HepG2 (cell line): ENCODE measurements around the gene CD19. TPM values are rescaled to one million over a fixed set of nuclear protein-coding genes. Genes with fewer than 3 reads are reported as not detected.
A peak's percentile ranks its signal among the peaks of the same experiment; 100 is the strongest.

Source experiments
- ATRX ChIP-seq: sonication (generic); formaldehyde crosslinking; IDR thresholded peaks from 2 replicates; pipeline ENCODE4 v1.4.0; 2020; ENCODE audit warnings: missing genetic modification reagents, borderline replicate concordance
- DDIT3 ChIP-seq: sonication (generic); formaldehyde crosslinking; IDR thresholded peaks from 2 replicates; pipeline ENCODE4 v1.4.0; 2020; ENCODE audit warnings: mild to moderate bottlenecking, missing genetic modification reagents
- DNMT1 ChIP-seq: sonication (generic); formaldehyde crosslinking; IDR thresholded peaks from 2 replicates; pipeline ENCODE4 v1.5.1; 2020; ENCODE audit warnings: mild to moderate bottlenecking, missing genetic modification reagents
- E2F5 ChIP-seq: sonication (generic); formaldehyde crosslinking; conservative IDR thresholded peaks from 2 replicates; pipeline ENCODE4 v1.4.0; 2020; ENCODE audit warnings: missing genetic modification reagents
- FOSL1 ChIP-seq: sonication (generic); formaldehyde crosslinking; IDR thresholded peaks from 2 replicates; pipeline ENCODE4 v1.9.0; 2021; ENCODE audit warnings: missing genetic modification reagents, borderline replicate concordance
- KLF13 ChIP-seq: sonication (generic); formaldehyde crosslinking; IDR thresholded peaks from 2 replicates; pipeline ENCODE4 v1.4.0; 2020; ENCODE audit warnings: mild to moderate bottlenecking, missing genetic modification reagents
- MED13 ChIP-seq: sonication (generic); formaldehyde crosslinking; IDR thresholded peaks from 2 replicates; pipeline ENCODE4 v1.5.0; 2020; ENCODE audit warnings: missing genetic modification reagents
- NFRKB ChIP-seq: fragments of 450-650 bp; IDR thresholded peaks from 2 replicates; pipeline ENCODE4 v1.6.1; 2017
- NR3C1 ChIP-seq: sonication (generic); formaldehyde crosslinking; IDR thresholded peaks from 2 replicates; pipeline ENCODE4 v1.4.0; 2020; ENCODE audit warnings: missing genetic modification reagents
- PTBP1 ChIP-seq: fragments of 200-400 bp; formaldehyde crosslinking; IDR thresholded peaks from 2 replicates; pipeline ENCODE4 v1.6.1; 2018; ENCODE audit warnings: low read length, low read depth; ENCODE audit not compliant: poor library complexity, severe bottlenecking
- RXRB ChIP-seq: IDR thresholded peaks from 2 replicates; pipeline ENCODE4 v1.6.1; 2016; ENCODE audit warnings: borderline replicate concordance, missing genetic modification reagents, missing compliant biosample characterization
- TBX2 ChIP-seq: sonication (generic); formaldehyde crosslinking; IDR thresholded peaks from 2 replicates; pipeline ENCODE4 v1.5.0; 2020; ENCODE audit warnings: missing genetic modification reagents, mild to moderate bottlenecking, borderline replicate concordance
- ZNF10 ChIP-seq: sonication (generic); formaldehyde crosslinking; IDR thresholded peaks from 2 replicates; pipeline ENCODE4 v1.4.0; 2020; ENCODE audit warnings: mild to moderate bottlenecking, low read depth, missing genetic modification reagents, borderline replicate concordance
- ZNF432 ChIP-seq: sonication (generic); formaldehyde crosslinking; IDR thresholded peaks from 2 replicates; pipeline ENCODE4 v1.5.0; 2020; ENCODE audit warnings: missing genetic modification reagents, mild to moderate bottlenecking, borderline replicate concordance
- ZNF878 ChIP-seq: sonication (generic); formaldehyde crosslinking; IDR thresholded peaks from 2 replicates; pipeline ENCODE4 v1.8.1; 2023; ENCODE audit warnings: mild to moderate bottlenecking, missing genetic modification reagents, moderate library complexity
- ZNF879 ChIP-seq: sonication (generic); formaldehyde crosslinking; IDR thresholded peaks from 2 replicates; pipeline ENCODE4 v1.8.1; 2023; ENCODE audit warnings: missing genetic modification reagents
- polyA plus RNA-seq, 8 experiments: library from polyadenylated mRNA; depleted of rRNA in 3 of 8; stranded (reverse) in 7 of 8; unstranded in 1 of 8; fragments of >200 nt; fragmentation: Illumina TruSeq in 4 of 8; extraction: Trizol in 4 of 8; gene quantifications; 2 replicates each; pipeline versions ENCODE4 v1.2.1 to v1.2.3, GENCODE V29; 2011 to 2016; ENCODE audit warnings: low read depth in 4 of 8, missing spikeins in 1 of 8, mixed read lengths in 1 of 8; ENCODE audit not compliant: insufficient read depth in 1 of 8
- total RNA-seq, 5 experiments: library from RNA; depleted of rRNA; stranded (reverse); fragments of >200 nt; fragmentation: Illumina TruSeq; extraction: Trizol; gene quantifications; 2 replicates each; pipeline ENCODE4 v1.2.3, GENCODE V29; 2016; ENCODE audit warnings: low read depth in 1 of 5
- TF ChIP-seq, protein P1 (sequence below): sonication (generic); formaldehyde crosslinking; IDR thresholded peaks from 2 replicates; pipeline ENCODE4 v1.4.0; 2020; ENCODE audit warnings: mild to moderate bottlenecking, missing genetic modification reagents
- TF ChIP-seq, protein P2 (sequence below): sonication (generic); formaldehyde crosslinking; IDR thresholded peaks from 2 replicates; pipeline ENCODE4 v1.4.0; 2020; ENCODE audit warnings: missing genetic modification reagents
- TF ChIP-seq, protein P3 (sequence below): sonication (generic); formaldehyde crosslinking; IDR thresholded peaks from 2 replicates; pipeline ENCODE4 v1.4.0; 2020; ENCODE audit warnings: missing genetic modification reagents

CD19 gene
- total and polyA plus RNA-seq, 2 of the 13 experiments (the other 11 are each of a cell fraction or from before 2014, with no cell fraction given): 0.55 to 1.1 TPM

DNA sequence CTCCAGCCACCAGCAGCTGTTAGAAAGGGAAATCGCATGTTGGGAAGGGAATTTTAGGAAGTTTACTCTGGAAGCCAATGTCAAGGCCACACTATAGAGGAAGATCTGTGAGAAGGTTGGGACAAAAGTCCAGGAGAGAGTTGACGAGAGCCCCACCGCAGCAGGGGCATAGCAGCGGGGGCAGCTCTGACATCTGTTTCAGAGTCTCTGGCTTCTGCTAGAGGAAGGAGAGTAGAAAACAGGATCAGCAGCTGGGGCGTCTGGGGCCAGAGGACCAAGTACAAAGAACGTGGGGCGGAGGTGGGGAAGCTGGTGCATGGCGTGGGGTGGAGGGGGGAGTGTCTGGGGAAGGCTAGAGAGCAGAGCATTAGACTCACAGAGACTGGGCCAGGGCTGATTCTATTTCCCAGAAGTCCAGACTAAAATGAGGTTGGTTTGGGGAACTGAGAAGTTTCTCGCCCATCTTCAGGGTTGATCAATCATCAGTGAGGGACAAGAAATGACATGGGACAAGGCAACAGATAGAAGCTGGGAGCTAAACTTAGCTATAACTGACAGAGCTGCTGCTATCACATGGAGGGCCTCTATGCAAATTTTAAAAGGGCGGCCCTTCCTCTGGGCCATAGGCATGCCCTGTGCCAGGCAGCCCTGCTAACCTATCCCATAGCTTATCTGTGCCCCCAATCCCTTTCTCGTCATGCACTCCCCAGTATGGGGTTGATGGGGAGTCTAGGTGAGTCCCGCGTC is 7.9 kb upstream of the CD19 start (continued):
- 0 out of 2 replicates have a peak, but pooled peaks have one; percentile 50 for TF ChIP-seq ZNF878 (CRISPR knock-in tag)
- no peak for TF ChIP-seq FOSL1 (CRISPR knock-in tag)
- no peak for TF ChIP-seq ZNF879 (CRISPR knock-in tag)
- TF ChIP-seq ZNF10 (CRISPR knock-in tag): no peak
- TF ChIP-seq, protein P1, sequence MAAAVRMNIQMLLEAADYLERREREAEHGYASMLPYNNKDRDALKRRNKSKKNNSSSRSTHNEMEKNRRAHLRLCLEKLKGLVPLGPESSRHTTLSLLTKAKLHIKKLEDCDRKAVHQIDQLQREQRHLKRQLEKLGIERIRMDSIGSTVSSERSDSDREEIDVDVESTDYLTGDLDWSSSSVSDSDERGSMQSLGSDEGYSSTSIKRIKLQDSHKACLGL (CRISPR knock-in tag): no peak
- TF ChIP-seq ZNF432 (CRISPR knock-in tag): no peak
- TF ChIP-seq PTBP1: no peak
- TF ChIP-seq, protein P2, sequence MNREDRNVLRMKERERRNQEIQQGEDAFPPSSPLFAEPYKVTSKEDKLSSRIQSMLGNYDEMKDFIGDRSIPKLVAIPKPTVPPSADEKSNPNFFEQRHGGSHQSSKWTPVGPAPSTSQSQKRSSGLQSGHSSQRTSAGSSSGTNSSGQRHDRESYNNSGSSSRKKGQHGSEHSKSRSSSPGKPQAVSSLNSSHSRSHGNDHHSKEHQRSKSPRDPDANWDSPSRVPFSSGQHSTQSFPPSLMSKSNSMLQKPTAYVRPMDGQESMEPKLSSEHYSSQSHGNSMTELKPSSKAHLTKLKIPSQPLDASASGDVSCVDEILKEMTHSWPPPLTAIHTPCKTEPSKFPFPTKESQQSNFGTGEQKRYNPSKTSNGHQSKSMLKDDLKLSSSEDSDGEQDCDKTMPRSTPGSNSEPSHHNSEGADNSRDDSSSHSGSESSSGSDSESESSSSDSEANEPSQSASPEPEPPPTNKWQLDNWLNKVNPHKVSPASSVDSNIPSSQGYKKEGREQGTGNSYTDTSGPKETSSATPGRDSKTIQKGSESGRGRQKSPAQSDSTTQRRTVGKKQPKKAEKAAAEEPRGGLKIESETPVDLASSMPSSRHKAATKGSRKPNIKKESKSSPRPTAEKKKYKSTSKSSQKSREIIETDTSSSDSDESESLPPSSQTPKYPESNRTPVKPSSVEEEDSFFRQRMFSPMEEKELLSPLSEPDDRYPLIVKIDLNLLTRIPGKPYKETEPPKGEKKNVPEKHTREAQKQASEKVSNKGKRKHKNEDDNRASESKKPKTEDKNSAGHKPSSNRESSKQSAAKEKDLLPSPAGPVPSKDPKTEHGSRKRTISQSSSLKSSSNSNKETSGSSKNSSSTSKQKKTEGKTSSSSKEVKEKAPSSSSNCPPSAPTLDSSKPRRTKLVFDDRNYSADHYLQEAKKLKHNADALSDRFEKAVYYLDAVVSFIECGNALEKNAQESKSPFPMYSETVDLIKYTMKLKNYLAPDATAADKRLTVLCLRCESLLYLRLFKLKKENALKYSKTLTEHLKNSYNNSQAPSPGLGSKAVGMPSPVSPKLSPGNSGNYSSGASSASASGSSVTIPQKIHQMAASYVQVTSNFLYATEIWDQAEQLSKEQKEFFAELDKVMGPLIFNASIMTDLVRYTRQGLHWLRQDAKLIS (CRISPR knock-in tag): no peak
- TF ChIP-seq ATRX: no peak
- TF ChIP-seq MED13 (CRISPR knock-in tag): no peak
- no peak for TF ChIP-seq E2F5 (CRISPR knock-in tag)
- no peak for TF ChIP-seq TBX2 (CRISPR knock-in tag)
- TF ChIP-seq DDIT3 (CRISPR knock-in tag): no peak
- TF ChIP-seq DNMT1: no peak
- TF ChIP-seq, protein P3, sequence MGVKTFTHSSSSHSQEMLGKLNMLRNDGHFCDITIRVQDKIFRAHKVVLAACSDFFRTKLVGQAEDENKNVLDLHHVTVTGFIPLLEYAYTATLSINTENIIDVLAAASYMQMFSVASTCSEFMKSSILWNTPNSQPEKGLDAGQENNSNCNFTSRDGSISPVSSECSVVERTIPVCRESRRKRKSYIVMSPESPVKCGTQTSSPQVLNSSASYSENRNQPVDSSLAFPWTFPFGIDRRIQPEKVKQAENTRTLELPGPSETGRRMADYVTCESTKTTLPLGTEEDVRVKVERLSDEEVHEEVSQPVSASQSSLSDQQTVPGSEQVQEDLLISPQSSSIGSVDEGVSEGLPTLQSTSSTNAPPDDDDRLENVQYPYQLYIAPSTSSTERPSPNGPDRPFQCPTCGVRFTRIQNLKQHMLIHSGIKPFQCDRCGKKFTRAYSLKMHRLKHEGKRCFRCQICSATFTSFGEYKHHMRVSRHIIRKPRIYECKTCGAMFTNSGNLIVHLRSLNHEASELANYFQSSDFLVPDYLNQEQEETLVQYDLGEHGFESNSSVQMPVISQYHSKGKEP: no peak
- TF ChIP-seq NR3C1: no peak
- no peak for TF ChIP-seq KLF13 (CRISPR knock-in tag)
- peak; percentile 69; the same call in 1 of the 2 replicates for TF ChIP-seq RXRB (CRISPR knock-in tag)
- no peak for TF ChIP-seq NFRKB
